H9 (cell line): ENCODE measurements around the gene SPARCL1. TPM values are rescaled to one million over a fixed set of nuclear protein-coding genes. Genes with fewer than 3 reads are reported as not detected.

Source experiments
- DNase-seq: peaks from one replicate; pipeline ENCODE4 v3.0.0-alpha.2; 2017
- H2AFZ ChIP-seq: one replicate; pipeline ENCODE4 v1.6.1; 2013; ENCODE audit warnings: mild to moderate bottlenecking, low read length, control low read depth, moderate library complexity
- H2AK5ac ChIP-seq: 2 replicates; pipeline ENCODE4 v1.6.1; 2013; ENCODE audit warnings: low read length, control low read depth, mixed read lengths; ENCODE audit not compliant: insufficient read length
- H2BK120ac ChIP-seq: one replicate; pipeline ENCODE4 v1.6.1; 2013; ENCODE audit warnings: low read depth, mild to moderate bottlenecking, low read length, control low read depth, inconsistent platforms; ENCODE audit not compliant: poor library complexity, severe bottlenecking
- H2BK12ac ChIP-seq: 2 replicates; pipeline ENCODE4 v1.6.1; 2013; ENCODE audit warnings: low read length, control low read depth, mixed read lengths, low read depth; ENCODE audit not compliant: insufficient read length
- H2BK15ac ChIP-seq: 2 replicates; pipeline ENCODE4 v1.6.1; 2013; ENCODE audit warnings: low read depth, low read length, control low read depth
- H2BK20ac ChIP-seq: one replicate; pipeline ENCODE4 v1.6.1; 2013; ENCODE audit warnings: low read depth, mild to moderate bottlenecking, low read length, control low read depth, inconsistent platforms; ENCODE audit not compliant: poor library complexity, severe bottlenecking
- H2BK5ac ChIP-seq: 2 replicates; pipeline ENCODE4 v1.6.1; 2013; ENCODE audit warnings: low read length, control low read depth, mixed read lengths; ENCODE audit not compliant: insufficient read length
- H3K14ac ChIP-seq: 2 replicates; pipeline ENCODE4 v1.6.1; 2013; ENCODE audit warnings: low read length, control low read depth; ENCODE audit not compliant: insufficient read depth
- H3K18ac ChIP-seq: 2 replicates; pipeline ENCODE4 v1.6.1; 2013; ENCODE audit warnings: low read depth, mild to moderate bottlenecking, mixed read lengths, low read length, control low read depth; ENCODE audit not compliant: insufficient read length
- H3K23ac ChIP-seq: 2 replicates; pipeline ENCODE4 v1.6.1; 2013; ENCODE audit warnings: low read length, control low read depth, mixed read lengths, low read depth; ENCODE audit not compliant: insufficient read length
- H3K23me2 ChIP-seq: 2 replicates; pipeline ENCODE4 v1.6.1; 2013; ENCODE audit warnings: low read depth, mild to moderate bottlenecking, mixed read lengths, low read length, control low read depth; ENCODE audit not compliant: insufficient read length, poor library complexity, severe bottlenecking
- H3K27ac ChIP-seq: 2 replicates; pipeline ENCODE4 v1.5.1; 2013; ENCODE audit warnings: low read length, control low read depth, mixed read lengths, low read depth; ENCODE audit not compliant: insufficient read length
- H3K27me3 ChIP-seq: 2 replicates; pipeline ENCODE4 v1.6.1; 2013; ENCODE audit warnings: low read length, control low read depth, inconsistent platforms; ENCODE audit not compliant: insufficient read depth
- H3K4ac ChIP-seq: 2 replicates; pipeline ENCODE4 v1.6.1; 2013; ENCODE audit warnings: low read depth, mild to moderate bottlenecking, control low read depth, inconsistent platforms, low read length, moderate library complexity
- H3K4me1 ChIP-seq: 2 replicates; pipeline ENCODE4 v1.6.1; 2013; ENCODE audit warnings: low read length, control low read depth, inconsistent platforms; ENCODE audit not compliant: insufficient read depth
- H3K4me2 ChIP-seq: 2 replicates; pipeline ENCODE4 v1.6.1; 2013; ENCODE audit warnings: low read length, control low read depth, mixed read lengths; ENCODE audit not compliant: insufficient read length, insufficient read depth
- H3K56ac ChIP-seq: 2 replicates; pipeline ENCODE4 v1.6.1; 2013; ENCODE audit warnings: low read depth, mild to moderate bottlenecking, mixed read lengths, low read length, control low read depth; ENCODE audit not compliant: insufficient read length
- H3K79me1 ChIP-seq: 2 replicates; pipeline ENCODE4 v1.6.1; 2013; ENCODE audit warnings: low read depth, mild to moderate bottlenecking, moderate library complexity, low read length, control low read depth, inconsistent platforms; ENCODE audit not compliant: insufficient read depth, poor library complexity, severe bottlenecking
- H3K79me2 ChIP-seq: 2 replicates; pipeline ENCODE4 v1.6.1; 2013; ENCODE audit warnings: low read length, control low read depth, inconsistent platforms; ENCODE audit not compliant: insufficient read depth
- H3K9ac ChIP-seq: 2 replicates; pipeline ENCODE4 v1.6.1; 2013; ENCODE audit warnings: low read length, control low read depth, mixed read lengths; ENCODE audit not compliant: insufficient read length; ENCODE audit errors: extremely low read depth
- H3K9me3 ChIP-seq: one replicate; pipeline ENCODE4 v1.6.1; 2013; ENCODE audit warnings: low read depth, low read length, inconsistent platforms; ENCODE audit not compliant: control insufficient read depth
- H3T11ph ChIP-seq: one replicate; pipeline ENCODE4 v1.6.1; 2013; ENCODE audit warnings: mild to moderate bottlenecking, low read length, control low read depth, inconsistent platforms
- H4K20me1 ChIP-seq: one replicate; pipeline ENCODE4 v1.6.1; 2013; ENCODE audit not compliant: control insufficient read depth, insufficient read length, insufficient read depth
- H4K5ac ChIP-seq: 2 replicates; pipeline ENCODE4 v1.6.1; 2013; ENCODE audit warnings: low read depth, mild to moderate bottlenecking, mixed read lengths, low read length, control low read depth; ENCODE audit not compliant: insufficient read length
- H4K8ac ChIP-seq: replicated peaks from 2 replicates; pipeline ENCODE4 v1.6.1; 2013; ENCODE audit warnings: low read length, control low read depth, mixed read lengths, low read depth; ENCODE audit not compliant: insufficient read length
- H4K91ac ChIP-seq: 2 replicates; pipeline ENCODE4 v1.6.1; 2013; ENCODE audit warnings: low read depth, mild to moderate bottlenecking, moderate library complexity, mixed read lengths, low read length, control low read depth; ENCODE audit not compliant: insufficient read length
- H3K27ac Mint-ChIP-seq, 3 experiments: 2 replicates in 2 of 3; 3 replicates in 1 of 3; pipeline ENCODE4 v1.8.0; 2020 to 2021; ENCODE audit warnings: mixed read lengths in 3 of 3, mild to moderate bottlenecking in 1 of 3, moderate library complexity in 1 of 3
- H3K27me3 Mint-ChIP-seq: 2 replicates; pipeline ENCODE4 v1.8.0; 2021; ENCODE audit warnings: low read depth, mild to moderate bottlenecking, moderate library complexity, mixed read lengths
- H3K36me3 Mint-ChIP-seq, 3 experiments: 2 replicates in 2 of 3; 3 replicates in 1 of 3; pipeline ENCODE4 v1.8.0; 2020 to 2021; ENCODE audit warnings: low read depth in 3 of 3, mixed read lengths in 3 of 3; ENCODE audit not compliant: insufficient read depth in 1 of 3
- H3K4me1 Mint-ChIP-seq, 2 experiments: 2 replicates each; pipeline ENCODE4 v1.8.0; 2020; ENCODE audit warnings: mixed read lengths in 2 of 2
- H3K4me3 Mint-ChIP-seq, 2 experiments: 2 replicates in 1 of 2; 3 replicates in 1 of 2; pipeline ENCODE4 v1.8.0; 2020 to 2021; ENCODE audit warnings: mild to moderate bottlenecking in 2 of 2, mixed read lengths in 2 of 2, moderate library complexity in 1 of 2
- H3K9me3 Mint-ChIP-seq, 2 experiments: 2 replicates in 1 of 2; 3 replicates in 1 of 2; pipeline ENCODE4 v1.8.0; 2020; ENCODE audit warnings: mild to moderate bottlenecking in 2 of 2, mixed read lengths in 2 of 2, moderate library complexity in 1 of 2
- CTCF ChIP-seq: fragments of 200-600 bp; sonication (generic); conservative IDR thresholded peaks from 3 replicates; pipeline ENCODE4 v1.8.0; 2021; ENCODE audit warnings: antibody characterized with exemption, mild to moderate bottlenecking
- WGBS: extraction: QIAGEN DNeasy Blood & Tissue Kit; methylation state at CpG from one replicate; pipeline ENCODE4 v1.1.7; 2013; ENCODE audit warnings: missing lambda C conversion rate, low lambda C conversion rate, mixed read lengths; ENCODE audit not compliant: insufficient read length; ENCODE audit errors: extremely low coverage; 5-methylcytosine and 5-hydroxymethylcytosine counted together
- total RNA-seq: library from RNA; stranded (reverse); gene quantifications from 2 replicates; pipeline ENCODE4 v1.2.1, GENCODE V29; 2021

The SPARCL1 gene
- total RNA-seq, 1 experiment from 2014 or later: 0.17 TPM

- no peak overlapping the region for H2BK20ac ChIP-seq
- no peak overlapping the region for H4K91ac ChIP-seq
- H3K14ac ChIP-seq: no peak overlapping the region
- H3K79me2 ChIP-seq: no peaks in the 10 kb centered on the region
- peaks cover 4 to 11% of the 10 kb centered on the region in 2 experiments; a peak in 3 of 4 replicates for H3K4me1 Mint-ChIP-seq
- H2BK12ac ChIP-seq: no peak overlapping the region
- H3K23ac ChIP-seq: no peak overlapping the region
- H4K20me1 ChIP-seq: no peaks in the 10 kb centered on the region
- H2BK5ac ChIP-seq: no peak overlapping the region
- no peaks in the 10 kb centered on the region for H3K23me2 ChIP-seq
- no peak overlapping the region for H3T11ph ChIP-seq
- H4K8ac ChIP-seq: no peak overlapping the region
- H2AK5ac ChIP-seq: no peak overlapping the region
- no peak overlapping the region for H3K9ac ChIP-seq
- H2BK120ac ChIP-seq: no peak overlapping the region
- peaks cover 0 to 4% (median 0%) of the 10 kb centered on the region in 3 experiments; a peak in 1 of 7 replicates for H3K36me3 Mint-ChIP-seq
- peaks cover 0 to 3% of the 10 kb centered on the region in 2 experiments; a peak in 1 of 5 replicates for H3K9me3 Mint-ChIP-seq
- H2BK15ac ChIP-seq: no peak overlapping the region
- H3K27ac ChIP-seq: no peak overlapping the region
- H3K27me3 ChIP-seq: no peaks in the 10 kb centered on the region
- H3K27ac Mint-ChIP-seq: no peak overlapping the region
- no peak for TF ChIP-seq CTCF
- H3K27me3 Mint-ChIP-seq: no peaks in the 10 kb centered on the region
- no peaks in the 10 kb centered on the region for H3K79me1 ChIP-seq
- H3K4me1 ChIP-seq: no peaks in the 10 kb centered on the region; the same call in 1 of the 2 replicates
- no CpG with 5 or more reads among the region's 2 CpGs for WGBS
- no peak overlapping the region for H4K5ac ChIP-seq
- H3K56ac ChIP-seq: no peak overlapping the region
- no peak for DNase-seq
- H3K18ac ChIP-seq: no peak overlapping the region
- no peak overlapping the region for H3K4me3 Mint-ChIP-seq
- no peak overlapping the region for H2AFZ ChIP-seq
- no peak overlapping the region for H3K4ac ChIP-seq
- H3K9me3 ChIP-seq: no peaks in the 10 kb centered on the region
- no peak overlapping the region for H3K4me2 ChIP-seq
Observed at GRCh38 chr4:87567191-87567590, 38.0 kb upstream of the SPARCL1 start.
